HG03108 (cell line): ENCODE data around the gene CCDC149.
A peak's percentile ranks its signal among the peaks of the same experiment; 100 is the strongest.

Experiments used
- ATAC-seq: cut with Tn5 transposase; IDR thresholded peaks from one replicate; pipeline ENCODE4 v1.9.1; 2021; ENCODE audit warnings: moderate library complexity; ENCODE audit not compliant: unreplicated experiment

CCDC149 gene

DNA sequence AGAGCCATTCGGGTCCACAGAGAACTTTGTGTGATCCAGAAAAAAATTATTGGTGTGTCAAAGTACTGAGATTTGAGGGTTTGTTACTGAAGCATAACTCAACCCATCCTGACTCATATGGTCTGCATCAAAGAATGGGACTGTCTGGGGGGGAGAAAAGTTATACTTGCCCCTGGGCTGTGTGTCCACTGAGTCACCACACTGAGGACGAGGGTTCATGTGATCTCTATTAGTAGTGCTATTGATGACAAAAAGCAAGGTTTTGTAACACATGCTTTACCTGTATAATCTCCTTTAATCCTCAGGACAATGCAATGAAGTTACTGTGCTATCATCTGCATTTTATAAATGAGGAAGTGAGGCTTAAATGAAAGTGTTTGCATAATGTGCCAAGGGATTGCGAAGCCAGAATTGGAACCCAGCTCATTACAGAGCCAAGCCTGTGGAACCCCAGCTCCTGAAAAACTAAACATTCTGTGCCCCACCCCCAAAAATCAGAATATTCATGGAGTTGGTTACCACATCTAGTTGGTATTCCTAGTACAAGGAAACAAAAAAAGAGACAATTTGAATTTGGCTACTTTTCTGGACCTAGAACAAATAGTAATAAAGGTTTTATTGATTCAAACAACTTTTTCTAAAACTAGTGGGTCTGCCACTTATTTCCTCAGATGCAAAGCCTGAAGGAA, 31.2 kb downstream of the CCDC149 start:
- no peak for ATAC-seq

DNA sequence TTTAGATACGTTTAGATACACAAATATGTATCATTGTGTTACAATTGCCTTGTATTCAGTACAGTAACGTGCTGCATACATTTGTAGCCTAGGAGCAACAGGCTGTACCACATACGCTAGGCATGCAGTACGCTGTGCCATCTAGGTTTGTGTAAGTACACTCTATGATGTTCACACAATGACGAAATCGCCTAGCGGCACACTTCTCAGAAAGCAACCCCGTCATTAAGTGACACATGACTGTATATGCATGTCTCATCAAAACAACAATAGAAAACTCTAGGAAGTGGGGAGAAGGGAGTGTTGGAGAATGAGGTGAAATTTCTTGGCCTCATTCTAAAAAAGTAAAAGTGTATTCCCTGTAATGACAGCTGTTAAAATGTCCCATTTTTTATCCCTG, 32.7 kb downstream of the CCDC149 start:
- ATAC-seq, result no peak

DNA sequence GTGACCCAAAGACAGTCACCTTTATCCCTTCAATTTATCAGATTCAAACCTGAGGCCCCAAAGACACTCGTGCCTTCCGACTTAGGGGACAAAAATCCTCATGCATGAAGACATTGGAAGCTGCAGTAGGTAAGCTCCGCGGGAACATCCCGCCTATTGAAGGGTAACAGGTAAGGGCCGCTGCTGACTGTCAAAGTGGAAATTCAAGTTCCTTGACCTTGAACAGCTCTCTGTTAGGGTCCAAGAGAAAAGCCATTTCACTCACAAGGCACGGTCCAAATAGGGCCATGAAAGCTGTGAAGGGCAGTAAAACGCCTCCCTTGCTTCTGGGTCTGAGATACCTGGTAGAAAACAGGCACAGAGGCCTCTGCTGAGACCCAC, 34.2 kb downstream of the CCDC149 start:
- ATAC-seq, result no peak

DNA sequence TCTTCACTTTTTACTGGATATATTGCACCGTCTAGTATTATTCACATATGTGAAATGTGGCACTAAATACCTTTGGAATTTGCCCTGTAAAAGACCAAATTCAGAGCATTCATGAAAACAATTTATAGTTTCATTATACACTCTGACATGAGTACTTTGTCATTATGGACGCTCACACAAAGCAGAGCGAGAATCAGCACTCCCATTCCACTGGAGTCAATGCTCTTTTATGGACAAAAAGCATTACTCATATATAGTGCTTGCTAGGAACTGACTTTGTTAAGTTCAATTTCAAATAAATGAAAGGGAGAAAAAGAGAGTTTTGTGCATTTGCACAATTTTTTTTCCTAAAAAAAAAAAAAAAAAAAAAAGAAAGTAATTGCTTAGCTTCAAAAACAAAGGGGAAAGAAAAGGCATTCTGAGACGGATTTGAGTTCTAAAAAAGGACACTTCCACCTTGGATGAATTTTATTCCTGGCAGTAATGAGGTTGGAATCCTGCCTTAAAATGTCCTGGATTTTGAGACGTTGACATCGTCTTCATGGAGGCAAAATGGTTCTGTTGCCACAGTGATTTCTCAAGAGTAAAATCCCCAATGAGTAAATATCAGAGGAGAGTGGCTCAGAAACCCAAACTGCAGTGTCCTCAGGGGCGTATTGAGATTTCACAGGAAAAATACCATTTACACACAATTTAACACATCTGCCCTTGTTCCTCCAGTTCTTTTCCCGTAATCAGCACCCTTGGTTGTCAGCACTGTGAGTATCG, 34.8 kb downstream of the CCDC149 start:
- no peak for ATAC-seq

DNA sequence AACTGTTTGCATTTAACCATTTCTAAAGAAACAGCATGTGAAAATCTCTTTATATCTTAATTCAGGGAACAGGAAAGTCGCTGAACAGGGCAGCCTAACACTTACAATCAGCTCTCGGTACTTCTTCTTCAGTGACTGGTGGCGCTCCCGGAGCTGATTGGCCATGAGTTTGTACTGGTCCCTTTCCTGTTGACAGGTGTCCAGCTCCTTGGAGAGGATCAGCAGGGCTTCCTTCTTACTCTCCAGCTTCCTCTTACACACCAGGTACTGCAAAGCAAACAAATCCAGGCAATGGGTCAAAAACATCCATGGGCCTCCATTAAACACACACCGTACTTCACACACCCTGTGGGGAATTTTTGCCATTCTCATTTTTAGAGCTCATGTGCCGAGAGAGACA, 36.4 kb downstream of the CCDC149 start:
- no peak for ATAC-seq

DNA sequence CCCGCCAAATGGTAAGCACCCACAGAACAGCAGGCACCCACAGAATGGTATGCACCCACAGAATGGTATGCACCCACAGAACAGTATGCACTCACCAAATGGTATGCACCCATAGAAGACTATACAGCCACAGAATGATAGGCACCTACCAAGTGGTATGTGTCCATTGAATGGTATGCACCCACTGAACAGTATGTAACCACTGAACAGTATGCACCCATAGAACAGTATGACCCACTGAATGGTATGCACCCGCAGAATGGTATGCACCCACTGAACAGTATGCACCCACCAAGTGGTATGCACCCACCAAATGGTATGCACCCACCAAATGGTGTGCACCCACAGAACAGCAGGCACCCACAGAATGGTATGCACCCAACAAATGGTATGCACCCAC, 40.1 kb downstream of the CCDC149 start:
- no peak for ATAC-seq

DNA sequence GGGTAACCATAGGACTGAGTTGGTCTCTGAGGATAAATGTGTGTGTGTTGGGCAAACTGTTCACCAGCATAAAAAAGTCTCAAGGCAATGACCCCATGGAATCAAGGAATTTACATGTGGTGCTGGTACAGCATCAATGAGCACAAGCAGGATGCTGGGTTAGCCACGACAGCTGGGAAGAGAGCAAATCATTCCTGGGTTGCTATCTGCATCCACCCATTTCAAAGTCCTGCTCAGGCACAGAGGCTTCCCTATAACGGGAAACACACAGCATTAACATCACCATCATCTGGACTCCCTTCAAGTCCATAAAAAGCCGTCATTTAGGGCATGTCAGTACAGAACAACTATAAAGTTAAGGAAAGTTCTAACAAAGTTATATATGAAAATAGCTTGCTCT, 41.6 kb downstream of the CCDC149 start:
- ATAC-seq, result no peak

DNA sequence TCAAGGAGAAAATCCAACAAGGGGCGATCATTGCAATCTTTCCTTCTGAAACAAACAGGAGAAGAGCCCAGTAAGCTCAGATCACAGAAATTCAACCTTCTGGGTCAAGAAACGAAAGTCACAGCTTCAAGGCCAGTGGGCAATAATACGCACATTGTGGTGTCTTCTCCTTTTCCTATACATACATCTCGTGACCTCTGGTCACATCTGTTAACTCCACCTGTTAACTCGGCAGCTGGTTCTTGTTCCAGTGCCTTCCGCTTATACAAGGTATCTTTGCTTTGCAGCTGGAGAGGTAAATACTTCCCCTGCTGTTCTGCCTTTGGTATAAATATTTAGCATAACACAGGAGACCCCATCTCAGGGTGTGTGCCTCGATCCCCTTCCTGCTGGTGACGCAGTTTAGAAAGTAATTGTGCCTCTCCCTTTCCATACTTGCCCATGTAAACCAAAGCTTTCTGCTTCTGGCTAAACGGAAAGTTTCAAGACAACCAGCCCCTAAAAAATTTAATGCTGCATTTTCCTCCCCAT, 45.0 kb downstream of the CCDC149 start:
- ATAC-seq, result no peak

DNA sequence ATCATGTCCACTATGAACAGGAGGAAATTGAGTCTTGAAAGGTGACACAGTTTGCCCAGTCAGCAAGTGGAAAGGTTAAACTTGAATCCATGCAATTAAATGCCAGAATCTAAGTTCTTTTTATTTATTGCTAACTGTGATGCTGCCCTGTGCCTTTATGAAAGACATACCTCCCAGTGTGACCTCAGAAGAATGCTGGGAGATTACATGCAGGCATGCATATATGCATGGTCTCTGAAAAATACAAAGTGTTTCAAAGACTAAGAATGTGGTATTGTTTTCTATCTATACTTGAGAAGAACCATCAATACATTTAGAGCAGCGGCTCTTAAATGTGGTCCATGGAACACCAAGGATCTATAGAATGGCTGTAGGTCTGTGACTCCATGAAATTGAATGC, 45.6 kb downstream of the CCDC149 start:
- ATAC-seq, result no peak

DNA sequence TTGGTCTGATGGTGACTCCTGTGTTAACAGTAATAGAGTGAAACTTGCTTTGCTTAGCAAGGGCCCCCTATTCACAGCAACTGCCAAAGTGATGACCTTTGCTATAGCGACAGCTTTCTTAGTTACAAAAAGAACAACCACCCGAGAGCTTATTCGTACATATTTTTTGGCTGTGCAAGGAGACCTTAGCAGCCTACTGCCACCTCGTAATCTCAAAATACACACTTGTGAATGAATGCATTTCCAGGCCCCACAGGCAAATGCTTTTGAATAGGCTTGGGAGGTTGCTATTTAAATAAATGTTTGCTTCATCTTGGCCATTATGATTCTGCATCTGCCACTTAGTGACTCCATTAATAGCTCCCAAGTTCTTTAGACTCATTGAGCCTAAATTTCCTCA, 47.4 kb downstream of the CCDC149 start:
- ATAC-seq, result no peak

DNA sequence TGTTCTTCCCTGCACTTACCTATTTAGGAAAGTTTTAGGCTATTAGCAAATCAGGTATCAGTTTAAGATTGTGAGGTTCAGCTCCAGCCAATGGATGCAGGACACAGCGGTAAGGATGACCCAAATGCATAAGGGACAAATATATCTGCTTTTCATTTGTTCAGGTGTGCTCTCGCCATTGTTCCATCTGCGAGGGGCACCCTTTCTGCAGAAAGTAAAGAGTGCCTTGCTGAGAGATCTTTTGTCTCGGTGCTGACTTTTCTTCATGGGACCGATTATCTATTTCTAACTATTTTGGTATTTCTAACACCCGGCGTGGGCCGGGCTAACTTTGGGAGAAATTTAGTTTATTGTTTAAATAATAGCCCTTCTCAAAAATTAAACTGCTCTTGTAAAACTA, 49.0 kb downstream of the CCDC149 start:
- no peak for ATAC-seq

DNA sequence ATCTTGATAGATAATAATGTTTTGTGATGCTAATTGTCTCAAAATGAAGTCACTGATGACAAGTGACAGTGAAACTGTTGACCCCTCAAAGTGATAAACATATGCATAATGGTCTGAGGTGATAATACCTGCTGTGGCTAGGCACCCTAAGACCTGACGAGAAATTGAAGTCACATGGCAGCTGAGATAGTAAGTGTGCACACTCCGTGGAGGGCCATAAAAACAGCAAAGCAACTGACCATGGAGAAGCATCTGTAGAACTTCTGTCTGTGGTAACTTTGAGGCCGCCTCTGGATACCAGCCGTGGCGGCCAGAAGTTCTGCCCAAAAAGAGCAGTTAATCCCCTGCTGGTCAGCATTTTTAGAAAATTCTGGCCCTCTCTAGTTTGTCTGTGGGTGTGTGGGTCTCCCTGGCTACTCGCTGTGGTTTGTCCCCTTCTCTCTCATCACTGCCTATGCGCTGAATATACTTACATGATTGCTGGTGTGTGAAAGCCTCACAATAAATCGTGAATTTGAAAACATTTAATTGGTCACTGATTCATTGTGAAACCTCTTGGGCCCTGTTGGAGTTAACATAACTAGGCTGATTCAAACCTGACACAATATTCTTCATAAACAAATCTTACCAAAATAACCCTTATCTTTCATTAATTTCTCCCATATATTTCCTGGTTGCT, 50.6 kb downstream of the CCDC149 start:
- no peak for ATAC-seq

DNA sequence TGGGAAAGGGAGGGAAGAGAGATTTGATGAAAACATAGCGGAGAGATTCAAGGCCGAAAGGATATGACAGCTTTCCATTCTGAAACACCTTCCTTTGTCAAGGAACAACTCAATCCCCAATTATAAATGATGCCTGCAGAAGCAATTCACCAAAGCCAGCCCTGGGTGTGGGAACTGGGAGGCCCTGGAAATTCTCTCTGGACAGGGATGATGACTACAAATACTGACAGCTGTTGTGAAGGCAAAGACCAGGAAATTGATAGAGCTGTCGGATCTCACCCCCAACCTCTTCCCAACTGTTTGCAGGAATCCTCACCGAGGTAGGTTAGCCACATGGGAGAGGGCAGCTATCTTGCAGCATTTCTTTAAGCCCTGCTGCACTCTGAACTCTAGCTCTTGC, 54.3 kb downstream of the CCDC149 start:
- ATAC-seq, result no peak

DNA sequence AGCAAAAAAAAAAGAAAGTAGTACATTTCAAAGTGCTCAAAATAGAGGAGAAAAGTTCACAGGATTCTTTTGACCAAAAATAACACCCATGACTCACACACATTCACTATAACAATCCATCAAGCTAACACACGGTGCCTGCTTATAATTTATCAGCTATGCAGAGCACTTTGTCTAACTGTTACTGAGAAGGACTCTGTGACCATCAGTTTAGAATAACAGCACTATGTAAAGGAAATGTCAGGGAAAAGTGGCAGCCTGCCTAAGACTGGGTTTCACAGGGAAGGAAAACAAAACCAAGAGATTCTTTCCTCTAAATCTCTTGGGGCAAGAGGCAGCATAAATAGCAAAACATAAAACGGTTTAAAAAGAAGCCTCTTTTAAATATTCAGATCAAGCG, 54.8 kb downstream of the CCDC149 start:
- ATAC-seq, result no peak

DNA sequence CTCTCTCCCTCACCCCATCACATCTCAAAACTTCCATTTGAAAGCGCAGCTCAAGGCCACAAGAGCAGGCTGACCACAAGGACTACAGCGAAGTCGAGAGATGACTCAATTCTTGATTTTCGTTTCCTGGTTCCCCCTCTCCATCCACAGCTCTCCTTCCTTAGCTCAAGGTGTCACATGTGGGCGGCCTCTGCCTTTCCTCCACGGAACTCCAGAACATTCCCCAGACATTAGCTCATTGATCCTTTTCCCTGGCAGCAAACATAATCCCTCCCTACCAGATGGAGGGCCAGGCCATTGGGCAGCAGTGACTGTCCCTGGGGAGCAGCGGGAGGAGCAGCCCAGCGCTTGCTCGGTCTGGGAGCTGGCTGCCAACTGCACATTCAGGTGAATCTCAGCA, 56.3 kb downstream of the CCDC149 start:
- peak; percentile 89 for ATAC-seq

DNA sequence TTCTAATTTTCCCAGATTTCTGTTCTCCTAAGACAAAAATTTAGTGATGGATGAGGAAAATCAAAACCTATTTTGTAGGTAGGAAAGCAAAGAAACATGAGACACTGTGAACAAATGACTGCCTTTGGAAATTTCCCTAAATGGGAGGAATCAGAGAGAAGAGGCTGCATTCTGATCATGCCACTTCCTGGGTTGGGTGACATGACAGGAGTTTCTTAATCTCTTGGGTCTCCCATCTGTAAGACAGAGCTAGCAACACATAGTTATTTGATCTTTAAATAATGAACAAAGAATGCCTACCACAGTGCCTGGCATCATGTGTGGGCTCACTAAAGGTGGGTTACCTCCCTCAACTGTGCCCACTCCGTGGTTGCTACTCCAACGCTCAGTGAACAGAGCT, 57.1 kb downstream of the CCDC149 start:
- no peak for ATAC-seq

DNA sequence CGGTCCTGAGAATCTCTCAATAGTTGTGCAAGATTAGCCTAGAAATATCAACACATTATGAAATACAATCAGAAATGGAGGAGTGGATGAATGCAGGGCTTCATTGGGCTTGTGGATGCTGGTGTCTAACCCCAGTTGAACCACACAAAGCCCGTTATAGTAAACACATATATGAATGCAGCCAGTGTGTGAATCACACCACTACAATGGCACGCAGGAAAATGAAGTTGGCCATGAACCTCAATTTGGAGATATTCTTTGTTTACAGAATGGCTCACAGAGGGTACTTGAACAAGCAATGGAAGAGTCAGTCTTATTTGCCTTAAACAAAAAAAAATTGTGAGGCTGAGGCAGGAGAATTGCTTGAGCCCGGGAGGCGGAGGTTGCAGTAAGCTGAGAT, 59.7 kb downstream of the CCDC149 start:
- ATAC-seq, result no peak

DNA sequence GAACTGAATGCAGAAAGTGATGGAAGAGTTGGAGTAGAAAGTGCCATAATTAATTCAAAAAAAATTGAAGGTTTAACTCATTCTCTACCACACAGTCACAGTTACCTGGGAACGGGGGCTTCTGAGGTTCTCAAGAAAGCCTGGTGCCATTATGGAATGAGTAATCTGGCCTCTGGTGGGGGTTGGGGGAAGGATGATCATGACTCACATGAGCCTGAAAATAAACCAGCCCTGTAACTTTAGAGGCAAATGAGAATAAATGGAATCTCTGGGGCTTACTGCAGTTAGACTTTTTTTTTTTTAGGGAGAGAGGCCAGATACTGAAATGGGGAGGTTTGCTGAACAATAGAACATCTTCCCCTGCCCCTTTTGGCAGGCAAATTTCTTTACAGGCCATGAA, 62.2 kb downstream of the CCDC149 start:
- ATAC-seq, result no peak

DNA sequence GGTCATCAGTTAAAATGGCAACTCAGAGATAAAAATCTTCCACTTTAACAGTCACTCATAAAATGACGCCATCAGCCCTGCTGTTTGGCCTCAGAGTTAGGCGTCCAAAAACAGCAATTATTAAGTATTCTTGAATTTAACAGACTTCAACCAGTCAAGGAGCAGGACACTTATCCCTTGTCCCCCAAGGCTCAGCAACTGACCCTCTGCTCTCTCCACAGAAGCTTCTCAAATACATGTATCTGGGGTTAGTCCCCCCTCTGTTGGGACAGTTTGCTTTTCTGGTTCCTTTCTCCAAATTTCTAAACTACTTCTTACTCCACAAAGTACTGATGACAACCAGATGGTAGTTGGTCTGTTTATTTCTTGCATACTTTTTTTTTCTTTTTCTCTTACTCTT, 63.1 kb downstream of the CCDC149 start:
- ATAC-seq, result no peak

DNA sequence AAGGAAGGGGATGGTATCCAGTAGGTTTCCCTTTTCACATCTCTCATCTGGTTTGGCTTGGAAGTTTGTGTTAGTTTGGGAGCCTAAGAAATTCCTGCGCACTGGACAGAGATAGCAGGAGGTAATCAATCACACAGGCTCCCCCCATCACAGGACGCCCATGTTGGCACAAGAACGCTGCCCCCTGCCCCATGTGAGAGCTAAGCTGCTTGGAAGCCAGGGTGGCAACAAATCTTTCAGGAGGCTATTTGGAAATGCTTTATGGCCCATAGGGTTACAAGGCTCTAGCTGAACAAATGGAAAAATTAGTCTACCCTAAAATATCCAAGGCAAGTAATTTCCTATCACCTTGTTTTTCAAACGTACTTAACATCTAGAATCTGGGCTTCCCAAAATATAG, 63.5 kb downstream of the CCDC149 start:
- no peak for ATAC-seq

DNA sequence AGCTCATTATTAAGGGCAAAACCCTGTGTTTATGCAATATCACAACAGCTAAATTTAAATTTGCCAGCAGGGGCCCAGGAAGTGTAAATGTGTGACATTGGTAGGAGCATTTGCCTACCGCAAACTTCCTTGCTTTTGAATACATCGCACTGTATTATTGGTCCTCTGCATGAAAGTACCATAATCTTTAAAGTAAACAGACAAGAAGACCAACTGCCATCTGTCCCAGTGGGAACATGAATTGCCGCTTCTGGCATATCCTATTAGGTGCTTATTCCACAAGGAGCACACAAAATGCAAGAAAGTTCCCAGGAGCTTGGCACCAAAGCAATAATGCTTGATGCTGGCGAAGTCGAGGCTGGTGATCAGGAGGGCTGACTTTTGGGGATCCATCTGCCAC, 66.1 kb downstream of the CCDC149 start:
- no peak for ATAC-seq

DNA sequence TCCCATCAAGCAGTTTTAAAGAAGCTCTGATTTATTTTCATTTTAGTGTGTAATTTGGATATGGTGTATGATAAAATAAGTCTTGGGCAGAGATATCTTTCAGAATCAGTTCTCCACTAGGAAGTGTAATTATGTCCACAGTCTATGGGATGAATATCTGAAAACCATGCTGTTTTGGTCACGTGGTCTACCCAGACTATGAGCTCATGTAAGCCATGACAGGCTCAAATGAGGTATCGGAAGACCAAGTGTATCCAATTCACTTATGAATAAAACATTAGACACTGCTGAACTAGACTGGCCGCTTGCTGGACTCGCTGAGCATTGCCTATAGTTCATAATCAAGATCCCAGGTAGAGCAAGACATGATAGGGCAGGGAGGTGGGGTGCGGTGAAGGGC, 66.9 kb downstream of the CCDC149 start:
- no peak for ATAC-seq
